ENCODE results near the gene SNX20.

Gene SNX20

DNA sequence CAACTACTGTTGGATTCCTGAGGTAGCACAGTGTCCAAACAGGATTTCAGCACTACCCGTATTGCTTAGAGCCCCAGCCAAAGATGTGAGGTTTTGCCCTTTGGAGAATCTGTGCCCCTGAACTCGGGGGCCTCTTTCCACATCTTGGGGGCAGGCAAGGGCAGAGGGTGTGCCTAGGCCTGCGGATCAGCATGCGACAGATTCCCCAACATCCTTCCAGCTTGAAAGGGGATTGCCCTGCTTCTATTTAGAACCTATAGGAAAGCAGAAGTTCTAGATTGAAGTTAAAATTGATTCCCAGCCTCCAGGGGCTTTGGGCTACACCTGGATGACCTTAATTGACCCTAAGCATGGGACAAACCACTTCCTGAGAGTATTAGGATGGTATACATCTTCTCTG is 31.8 kb upstream of the SNX20 start:
- no peaks in the 10 kb centered on the region for H3K27me3 ChIP-seq (replicated peaks)
- no peak for DNase-seq
- TF ChIP-seq CTCF (IDR thresholded peaks at IDR 0.05; ENCODE audit: low read depth, low read length, missing control alignments) = no peak
- no peaks in the 10 kb centered on the region for H3K36me3 ChIP-seq (replicated peaks)
- in situ Hi-C loops (cut with HindIII; ENCODE audit: low pct_ligation_motif_present, low sequenced_read_pairs) = no loop called here
- no peak overlapping the region for H3K4me3 ChIP-seq (ENCODE audit: low read depth, low read length)
- no peak overlapping the region for H3K27ac ChIP-seq

DNA sequence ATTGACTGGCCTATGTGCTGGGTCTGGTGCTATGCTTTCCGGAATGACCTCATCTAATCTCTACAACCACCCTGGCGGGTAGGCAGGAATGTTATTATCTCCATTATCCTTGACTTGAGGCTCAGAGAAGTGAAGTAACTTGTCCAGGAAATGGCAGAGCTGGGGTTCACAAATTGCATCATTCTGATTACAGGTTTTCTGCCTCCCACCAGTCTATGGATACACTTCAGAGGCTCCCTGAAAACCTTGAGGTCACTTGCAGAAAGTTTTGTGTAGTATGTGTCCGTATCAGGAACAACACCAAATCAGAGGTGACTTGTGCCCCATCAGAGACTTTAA is 31.4 kb upstream of the SNX20 start:
- H3K36me3 ChIP-seq (replicated peaks) = no peaks in the 10 kb centered on the region
- no peak for TF ChIP-seq CTCF (IDR thresholded peaks at IDR 0.05; ENCODE audit: low read depth, low read length, missing control alignments)
- H3K4me3 ChIP-seq (ENCODE audit: low read depth, low read length) = no peak overlapping the region
- peak; percentile 33 for DNase-seq
- no peak overlapping the region for H3K27ac ChIP-seq
- in situ Hi-C loops (cut with HindIII; ENCODE audit: low pct_ligation_motif_present, low sequenced_read_pairs) = no loop called here
- H3K27me3 ChIP-seq (replicated peaks) = no peaks in the 10 kb centered on the region

DNA sequence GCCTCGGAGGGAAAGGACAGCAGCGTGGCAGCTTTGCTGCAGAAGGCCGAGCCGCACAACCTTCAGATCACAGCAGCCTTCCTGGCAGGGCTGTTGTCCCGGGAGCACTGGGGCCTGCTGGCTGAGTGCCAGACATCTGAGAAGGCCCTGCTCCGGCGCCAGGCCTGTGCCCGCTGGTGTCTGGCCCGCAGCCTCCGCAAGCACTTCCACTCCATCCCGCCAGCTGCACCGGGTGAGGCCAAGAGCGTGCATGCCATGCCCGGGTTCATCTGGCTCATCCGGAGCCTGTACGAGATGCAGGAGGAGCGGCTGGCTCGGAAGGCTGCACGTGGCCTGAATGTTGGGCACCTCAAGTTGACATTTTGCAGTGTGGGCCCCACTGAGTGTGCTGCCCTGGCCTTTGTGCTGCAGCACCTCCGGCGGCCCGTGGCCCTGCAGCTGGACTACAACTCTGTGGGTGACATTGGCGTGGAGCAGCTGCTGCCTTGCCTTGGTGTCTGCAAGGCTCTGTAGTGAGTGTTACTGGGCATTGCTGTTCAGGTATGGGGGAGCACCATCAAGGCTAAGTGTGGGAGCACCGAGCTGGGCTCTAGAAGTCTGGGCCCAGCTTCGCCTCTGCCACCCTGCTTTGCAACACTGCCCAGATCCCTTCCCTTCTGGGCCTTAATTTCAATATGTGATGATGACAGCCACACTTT is 30.9 kb upstream of the SNX20 start:
- in situ Hi-C loops (cut with HindIII; ENCODE audit: low pct_ligation_motif_present, low sequenced_read_pairs) = no loop called here
- Histone ChIP-seq H3K27me3 (replicated peaks) (no peaks in the 10 kb centered on the region), H3K27ac (no peak overlapping the region), H3K4me3 (ENCODE audit: low read depth, low read length) (no peak overlapping the region), H3K36me3 (replicated peaks) (no peaks in the 10 kb centered on the region)
- no peak for DNase-seq
- TF ChIP-seq CTCF (IDR thresholded peaks at IDR 0.05; ENCODE audit: low read depth, low read length, missing control alignments) = no peak

DNA sequence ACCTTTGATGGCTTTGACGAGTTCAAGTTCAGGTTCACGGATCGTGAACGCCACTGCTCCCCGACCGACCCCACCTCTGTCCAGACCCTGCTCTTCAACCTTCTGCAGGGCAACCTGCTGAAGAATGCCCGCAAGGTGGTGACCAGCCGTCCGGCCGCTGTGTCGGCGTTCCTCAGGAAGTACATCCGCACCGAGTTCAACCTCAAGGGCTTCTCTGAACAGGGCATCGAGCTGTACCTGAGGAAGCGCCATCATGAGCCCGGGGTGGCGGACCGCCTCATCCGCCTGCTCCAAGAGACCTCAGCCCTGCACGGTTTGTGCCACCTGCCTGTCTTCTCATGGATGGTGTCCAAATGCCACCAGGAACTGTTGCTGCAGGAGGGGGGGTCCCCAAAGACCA is 29.9 kb upstream of the SNX20 start:
- no peak overlapping the region for H3K27ac ChIP-seq
- in situ Hi-C loops (cut with HindIII; ENCODE audit: low pct_ligation_motif_present, low sequenced_read_pairs) = no loop called here

GRCh38 chr16:50709980-50710379 is 28.9 kb upstream of the SNX20 start:
- H3K27ac ChIP-seq = no peak overlapping the region
- H3K4me3 ChIP-seq (ENCODE audit: low read depth, low read length) = no peak overlapping the region
- H3K36me3 ChIP-seq (replicated peaks) = no peaks in the 10 kb centered on the region
- DNase-seq = no peak
- no peaks in the 10 kb centered on the region for H3K27me3 ChIP-seq (replicated peaks)
- in situ Hi-C loops (cut with HindIII; ENCODE audit: low pct_ligation_motif_present, low sequenced_read_pairs) = no loop called here
- no peak for TF ChIP-seq CTCF (IDR thresholded peaks at IDR 0.05; ENCODE audit: low read depth, low read length, missing control alignments)

More for the DNA sequence above, 29.9 kb upstream of the SNX20 start:
- Histone ChIP-seq H3K36me3 (replicated peaks) (no peaks in the 10 kb centered on the region), H3K4me3 (ENCODE audit: low read depth, low read length) (no peak overlapping the region), H3K27me3 (replicated peaks) (no peaks in the 10 kb centered on the region)
- no peak for DNase-seq
- no peak for TF ChIP-seq CTCF (IDR thresholded peaks at IDR 0.05; ENCODE audit: low read depth, low read length, missing control alignments)

DNA sequence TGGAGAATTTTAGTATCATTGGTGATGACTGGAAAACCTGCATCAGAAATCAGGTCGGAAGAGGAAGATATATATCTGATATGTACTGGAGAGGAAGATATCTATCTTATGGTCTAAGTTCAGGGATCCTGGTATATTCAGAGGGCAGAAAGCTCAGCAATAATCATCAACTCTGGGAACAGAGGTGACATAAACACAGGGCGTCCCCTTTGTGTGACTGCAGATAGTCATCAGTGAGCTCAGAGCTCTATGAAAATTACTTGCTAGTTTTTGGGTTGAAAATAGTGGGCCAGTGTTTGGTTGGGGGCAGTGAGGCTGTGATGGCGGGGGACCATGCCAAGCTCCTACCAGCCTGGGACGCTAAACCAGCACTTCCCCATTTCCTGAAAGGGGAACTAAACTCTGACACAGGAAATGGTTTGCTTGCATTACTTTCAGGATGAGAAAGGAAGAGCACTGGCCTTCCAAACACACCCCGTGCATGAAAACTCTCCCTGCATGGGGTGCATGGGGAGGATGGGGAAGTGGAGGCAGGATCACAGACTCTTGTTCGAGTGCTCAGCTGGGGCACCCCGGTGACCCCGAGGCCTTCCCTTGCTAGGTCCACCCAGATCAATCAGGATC is 28.1 kb upstream of the SNX20 start:
- in situ Hi-C loops (cut with HindIII; ENCODE audit: low pct_ligation_motif_present, low sequenced_read_pairs) = no loop called here
- Histone ChIP-seq H3K27me3 (replicated peaks) (no peaks in the 10 kb centered on the region), H3K27ac (no peak overlapping the region), H3K36me3 (replicated peaks) (no peaks in the 10 kb centered on the region), H3K4me3 (ENCODE audit: low read depth, low read length) (no peak overlapping the region)
- TF ChIP-seq CTCF (IDR thresholded peaks at IDR 0.05; ENCODE audit: low read depth, low read length, missing control alignments) = no peak
- DNase-seq = no peak

All from brain microvascular endothelial cell (primary cell).